ENCODE measurements around the gene PPP6R2.
A peak's percentile ranks its signal among the peaks of the same experiment; 100 is the strongest.
"Not testable (repeated sequence)": the region's sequence is repeated elsewhere in the genome, so short reads cannot be mapped to it uniquely, and the experiment has no call there.

The PPP6R2 gene

GRCh38 chr22:50348058-50348457 is 4.9 kb downstream of the PPP6R2 start:
- no peak for DNase-seq

DNA sequence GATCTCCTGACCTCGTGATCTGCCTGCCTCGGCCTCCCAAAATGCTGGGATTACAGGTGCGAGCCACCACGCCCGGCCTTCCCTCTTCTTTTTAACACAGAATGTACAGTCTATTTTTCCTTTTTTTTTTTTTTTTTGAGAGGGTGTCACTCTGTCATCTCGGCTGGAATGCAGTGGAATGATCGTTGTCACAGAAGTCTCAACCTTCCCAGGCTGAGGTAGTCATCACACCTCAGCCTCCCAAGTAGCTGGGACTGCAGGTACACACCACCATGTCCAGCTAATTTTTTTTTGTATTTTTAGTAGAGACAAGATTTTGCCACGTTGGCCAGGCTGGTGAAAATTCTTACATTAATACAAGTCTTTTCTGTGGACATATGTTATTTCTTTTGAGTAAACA is 13.1 kb downstream of the PPP6R2 start:
- no peak for DNase-seq

DNA sequence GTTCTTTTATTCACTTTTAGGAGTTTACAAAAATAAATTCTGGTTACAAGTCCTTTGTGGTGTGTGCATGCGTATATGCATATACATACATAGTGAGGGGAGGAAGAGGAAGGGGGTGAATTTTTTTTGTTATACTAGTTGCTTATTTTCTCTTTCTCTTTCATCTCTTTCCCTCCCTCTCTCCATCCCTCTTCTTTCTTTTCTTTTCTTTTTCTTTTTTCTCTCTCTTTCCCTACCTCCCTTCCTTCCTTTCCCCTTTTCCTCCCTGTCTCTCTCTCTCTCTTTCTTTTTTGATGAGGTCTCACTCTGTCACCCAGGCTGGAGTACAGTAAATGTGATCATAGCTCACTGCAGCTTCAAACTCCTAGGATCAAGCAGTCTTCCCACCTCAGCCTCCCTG is 14.1 kb downstream of the PPP6R2 start:
- no peak for DNase-seq

DNA sequence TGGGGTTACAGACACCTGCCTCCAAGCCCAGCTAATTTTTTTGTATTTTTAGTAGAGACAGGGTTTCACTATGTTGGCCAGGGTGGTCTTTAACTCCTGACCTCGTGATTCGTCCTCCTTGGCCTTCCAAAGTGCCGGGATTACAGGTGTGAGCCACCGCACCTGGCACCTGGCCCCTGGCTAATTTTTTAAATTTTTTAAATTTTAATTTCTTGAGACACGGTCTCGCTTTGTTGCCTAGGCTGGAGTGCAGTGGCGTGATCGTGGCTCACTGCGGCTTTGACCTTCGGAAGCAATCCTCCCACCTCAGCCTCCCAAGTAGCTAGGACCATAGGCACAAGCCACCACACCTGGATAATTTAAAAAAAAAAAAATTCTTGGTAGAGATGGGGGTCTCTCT is 14.6 kb downstream of the PPP6R2 start:
- no peak for DNase-seq

DNA sequence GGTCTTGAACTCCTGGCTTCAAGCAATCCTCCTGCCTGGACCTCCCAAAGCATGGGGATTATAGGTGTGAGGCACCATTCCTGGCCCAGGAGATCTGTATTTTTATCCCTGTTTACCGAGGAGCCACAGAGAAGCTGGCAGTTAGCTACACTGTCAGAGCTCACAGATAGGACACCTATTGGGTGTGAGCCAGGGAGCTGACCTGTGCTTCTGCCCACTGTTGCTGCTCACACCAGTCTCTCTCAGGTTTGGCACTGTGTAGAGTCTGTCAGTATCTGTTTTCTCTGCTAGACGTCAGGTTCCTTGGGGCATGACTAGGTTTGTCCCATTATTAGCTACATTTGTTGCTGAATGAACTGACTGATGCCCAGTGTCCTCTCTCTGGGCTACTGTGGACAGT is 17.5 kb downstream of the PPP6R2 start:
- DNase-seq = peak; percentile 77 to 79

- DNase-seq = no peak
Measured at GRCh38 chr22:50361222-50361621, 18.1 kb downstream of the PPP6R2 start.

DNA sequence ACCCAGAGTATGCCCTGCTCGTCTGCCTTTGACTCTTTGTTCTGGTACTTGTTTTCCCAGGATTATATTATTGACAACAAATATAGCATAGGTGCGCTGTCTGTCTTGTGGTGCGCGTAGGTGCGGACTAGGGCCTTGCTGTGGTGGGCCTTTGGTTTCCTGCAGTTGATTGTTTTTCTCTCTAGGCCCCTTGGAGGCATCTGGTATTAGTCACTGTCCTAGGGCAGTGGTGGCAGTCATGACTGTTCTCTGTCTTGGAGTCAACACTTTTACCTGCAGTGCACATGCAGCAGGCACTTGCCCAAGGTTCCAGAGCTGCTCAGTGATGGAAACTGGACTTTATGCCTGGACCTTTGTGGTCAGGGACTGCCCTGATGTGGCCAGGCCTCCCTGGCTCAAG is 18.6 kb downstream of the PPP6R2 start:
- no peak for DNase-seq

- DNase-seq = peak in 1 of 2 experiments; percentile 31
Measured at GRCh38 chr22:50363166-50363802, 20.2 kb downstream of the PPP6R2 start.

DNA sequence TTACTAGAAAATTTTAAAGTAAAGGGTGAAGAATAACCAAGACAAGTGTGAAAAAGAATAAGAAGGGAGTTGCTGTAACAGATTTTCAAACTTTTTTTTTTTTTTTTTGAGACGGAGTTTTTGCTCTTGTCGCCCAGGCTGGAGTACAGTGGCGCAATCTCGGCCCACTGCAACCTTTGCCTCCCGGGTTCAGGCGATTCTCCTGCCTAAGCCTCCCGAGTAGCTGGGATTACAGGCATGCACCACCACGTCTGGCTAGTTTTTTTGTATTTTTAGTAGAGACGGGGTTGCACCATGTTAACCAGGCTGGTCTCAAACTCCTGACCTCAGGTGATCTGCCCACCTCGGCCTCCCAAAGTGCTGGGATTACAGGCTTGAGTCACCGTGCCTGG is 20.7 kb downstream of the PPP6R2 start:
- DNase-seq = not testable (repeated sequence)

- no peak for DNase-seq
Measured at GRCh38 chr22:50367778-50368500, 24.8 kb downstream of the PPP6R2 start.

- DNase-seq = no peak
Measured at GRCh38 chr22:50371101-50371648, 28.0 kb downstream of the PPP6R2 start.

DNA sequence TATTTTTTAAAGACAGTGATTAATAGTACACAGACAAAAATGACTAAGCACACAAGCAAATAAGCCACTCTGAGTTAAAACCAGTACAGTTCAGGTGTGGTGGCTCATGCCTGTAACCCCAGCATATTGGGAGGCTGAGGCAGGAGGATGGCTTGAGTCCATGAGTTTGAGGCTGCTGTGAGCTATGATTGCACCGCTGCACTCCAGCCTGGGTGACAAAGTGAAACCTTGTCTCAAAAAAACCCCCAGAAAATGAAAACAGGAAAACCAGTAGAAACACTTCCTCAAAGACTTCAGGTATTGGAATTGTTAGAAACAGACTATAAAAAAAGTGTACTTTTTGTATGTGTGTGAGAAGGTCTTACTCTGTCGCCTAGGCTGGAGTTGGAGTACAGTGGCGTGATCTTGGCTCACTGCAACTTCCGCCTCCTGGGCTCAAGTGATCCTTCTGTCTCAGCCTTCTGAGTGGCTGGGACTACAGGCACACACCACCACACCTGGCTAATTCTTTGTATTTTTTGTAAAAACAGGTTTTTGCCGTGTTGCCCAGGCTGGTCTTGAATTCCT is 33.0 kb downstream of the PPP6R2 start:
- no peak for DNase-seq

DNA sequence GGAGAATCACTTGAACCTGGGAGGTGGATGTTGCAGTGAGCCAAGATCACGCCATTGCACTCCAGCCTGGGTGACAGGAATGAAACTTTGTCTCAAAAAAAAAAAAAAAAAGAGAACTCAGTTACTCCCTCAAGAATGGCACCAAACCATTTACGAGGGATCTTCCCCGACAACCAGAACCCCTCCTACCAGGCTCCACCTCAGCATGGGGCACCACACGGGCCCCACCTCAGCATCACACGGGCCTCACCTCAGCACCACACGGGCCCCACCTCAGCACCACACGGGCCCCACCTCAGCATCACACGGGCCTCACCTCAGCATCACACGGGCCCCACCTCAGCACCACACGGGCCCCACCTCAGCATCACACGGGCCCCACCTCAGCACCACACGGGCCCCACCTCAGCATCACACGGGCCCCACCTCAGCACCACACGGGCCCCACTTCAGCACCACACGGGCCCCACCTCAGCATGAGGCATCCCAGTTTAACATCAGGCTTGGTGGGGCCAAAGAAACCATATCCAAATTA is 38.0 kb downstream of the PPP6R2 start:
- not testable (repeated sequence) for DNase-seq

- no peak for DNase-seq
Measured at GRCh38 chr22:50396751-50397370, 53.7 kb downstream of the PPP6R2 start.

DNA sequence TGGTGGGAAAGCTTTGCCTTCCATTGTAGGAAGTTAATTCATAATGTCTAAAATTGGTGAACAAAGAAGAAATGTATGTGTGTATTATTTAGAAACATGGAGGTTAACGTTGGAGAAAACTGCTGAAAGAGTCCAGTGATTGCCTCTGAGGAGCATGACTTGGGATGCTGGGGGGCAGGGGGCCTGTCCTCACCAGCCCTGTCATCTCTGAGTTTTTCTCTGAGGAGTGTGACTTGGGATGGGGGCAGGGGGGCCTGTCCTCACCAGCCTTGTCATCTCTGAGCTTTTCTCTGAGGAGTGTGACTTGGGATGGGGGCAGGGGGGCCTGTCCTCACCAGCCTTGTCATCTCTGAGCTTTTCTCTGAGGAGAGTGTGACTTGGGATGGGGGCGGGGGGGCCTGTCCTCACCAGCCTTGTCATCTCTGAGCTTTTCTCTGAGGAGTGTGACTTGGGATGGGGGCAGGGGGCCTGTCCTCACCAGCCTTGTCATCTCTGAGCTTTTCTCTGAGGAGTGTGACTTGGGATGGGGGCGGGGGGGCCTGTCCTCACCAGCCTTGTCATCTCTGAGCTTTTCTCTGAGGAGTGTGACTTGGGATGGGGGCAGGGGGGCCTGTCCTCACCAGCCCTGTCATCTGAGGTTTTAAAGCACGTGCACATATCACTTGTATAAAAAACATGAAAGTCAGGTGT is 54.4 kb downstream of the PPP6R2 start:
- DNase-seq = not testable (repeated sequence)

- DNase-seq = peak in 1 of 2 experiments; percentile 22
Measured at GRCh38 chr22:50398831-50399648, 55.9 kb downstream of the PPP6R2 start.

GRCh38 chr22:50399751-50400331 is 56.7 kb downstream of the PPP6R2 start:
- peak in 1 of 2 experiments; percentile 44 for DNase-seq

DNA sequence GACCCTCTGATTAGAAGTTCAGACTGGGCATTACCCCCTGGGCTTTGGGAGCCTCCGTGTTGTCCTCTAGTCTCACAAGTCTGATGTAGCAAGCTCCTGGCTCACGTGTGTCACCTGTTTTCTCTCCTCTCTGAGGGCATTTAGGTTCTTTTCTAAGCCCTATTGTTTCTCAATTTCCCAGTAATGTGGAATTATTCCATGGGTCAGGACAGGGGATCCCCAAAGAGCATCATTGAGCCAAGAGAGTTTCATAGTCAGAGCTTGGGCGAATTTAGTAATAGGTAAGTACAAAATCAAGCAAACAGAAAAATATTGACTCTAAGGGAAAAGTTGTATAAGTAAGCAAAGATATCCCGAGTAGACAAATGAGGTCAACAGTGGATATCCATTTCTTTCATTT is 57.3 kb downstream of the PPP6R2 start:
- no peak for DNase-seq

DNA sequence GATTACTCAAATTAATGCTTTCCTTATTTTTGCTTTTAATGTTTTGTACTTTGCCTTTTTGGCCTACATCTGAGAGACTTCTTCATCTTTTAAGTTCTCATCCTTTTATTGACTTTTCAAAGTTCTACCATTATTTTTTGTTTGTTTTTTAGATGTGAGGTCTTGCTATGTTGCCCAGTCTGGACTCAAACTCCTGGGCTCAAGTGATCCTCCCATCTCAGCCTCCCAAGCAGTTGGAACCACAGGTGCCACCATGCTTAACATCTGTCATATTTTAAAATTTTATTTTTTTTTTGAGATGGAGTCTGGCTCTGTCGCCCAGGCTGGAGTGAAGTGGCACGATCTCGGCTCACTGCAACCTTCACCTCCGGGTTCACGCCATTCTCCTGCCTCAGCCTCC is 57.8 kb downstream of the PPP6R2 start:
- DNase-seq = no peak

DNA sequence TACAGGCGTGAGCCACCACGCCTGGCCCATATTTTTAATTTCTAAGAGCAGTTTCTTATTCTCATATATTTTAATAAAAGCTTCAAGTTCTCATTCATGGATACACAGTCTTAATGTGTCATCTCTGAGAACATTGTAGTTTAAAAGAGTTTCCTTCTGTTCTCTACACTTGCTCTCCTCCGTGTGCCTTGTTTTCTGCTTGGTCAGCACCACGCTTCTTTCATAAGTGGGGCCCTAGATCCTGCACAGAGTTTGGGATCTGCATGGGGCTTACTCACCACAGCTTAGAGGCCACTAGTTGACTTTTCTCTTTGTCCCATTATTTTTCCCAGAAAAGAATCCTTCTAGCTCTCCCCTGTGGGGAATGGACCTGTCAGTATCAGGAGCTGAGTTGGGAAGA is 58.8 kb downstream of the PPP6R2 start:
- no peak for DNase-seq

GRCh38 chr22:50403701-50404101 is 60.6 kb downstream of the PPP6R2 start:
- DNase-seq = no peak

Measured in cerebellar nuclear complex (tissue), 1 donor.